Esophagus muscularis mucosa (tissue), 4 donors: Measurements from ENCODE around the gene POLG.

Source experiments
- EP300 ChIP-seq: sonication (generic); formaldehyde crosslinking; IDR thresholded peaks from one replicate; pipeline ENCODE4 v1.6.1; 2017; ENCODE audit warnings: antibody characterized with exemption
- POLR2A ChIP-seq: fragments of 450-650 bp; IDR thresholded peaks from one replicate; pipeline ENCODE4 v1.6.1; 2017; ENCODE audit warnings: antibody characterized with exemption, moderate library complexity, mild to moderate bottlenecking, low read depth
- TF ChIP-seq, protein P1 (sequence below), 3 experiments: fragments of 200-600 bp in 2 of 3; fragments of 450-650 bp in 1 of 3; sonication (generic) in 2 of 3; IDR thresholded peaks; one replicate each; pipeline ENCODE4 v1.5.1; 2017 to 2019; ENCODE audit warnings: antibody characterized with exemption in 3 of 3, mild to moderate bottlenecking in 2 of 3, moderate library complexity in 1 of 3

DNA sequence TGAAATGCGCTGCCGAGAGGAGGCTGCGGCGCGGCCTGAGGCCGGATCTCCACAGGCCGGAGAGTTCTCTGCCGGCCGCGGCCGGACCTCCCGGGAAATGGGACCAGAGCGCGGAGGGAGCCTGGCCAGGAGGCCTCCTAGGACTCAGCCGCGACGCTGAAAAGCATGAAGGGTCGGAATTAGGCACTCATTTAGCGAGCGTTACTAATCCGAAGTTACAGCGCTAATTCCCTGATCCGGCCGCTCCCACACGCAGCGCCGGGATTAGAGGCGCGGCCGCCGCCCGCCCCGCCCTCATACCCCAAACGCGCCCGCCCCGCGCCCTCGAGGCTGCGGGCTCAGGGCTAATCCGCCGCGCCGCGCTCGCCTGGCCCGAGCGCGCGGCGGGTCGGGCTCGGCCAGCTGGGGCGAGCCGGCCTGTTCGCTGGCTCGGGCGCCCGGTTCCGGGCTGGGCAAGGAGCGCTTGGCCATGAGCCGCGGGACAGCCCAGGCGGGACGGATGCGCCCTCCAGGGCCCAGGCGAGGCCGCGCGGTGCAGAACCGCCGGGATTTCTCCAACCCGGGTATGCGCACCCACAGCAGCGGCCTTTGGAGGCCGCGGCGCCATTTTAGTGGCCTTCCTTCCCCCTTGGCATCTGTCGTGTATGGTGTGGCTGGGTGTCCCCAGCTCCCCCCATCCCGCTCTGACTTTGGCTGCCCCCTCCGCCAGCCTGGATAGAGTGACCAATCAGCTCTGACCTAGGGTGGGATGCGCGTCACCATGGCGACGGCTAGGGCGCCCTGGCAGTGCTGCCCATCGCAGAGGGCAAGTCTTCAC, 36.8 kb upstream of the POLG start:
- TF ChIP-seq, protein P1, sequence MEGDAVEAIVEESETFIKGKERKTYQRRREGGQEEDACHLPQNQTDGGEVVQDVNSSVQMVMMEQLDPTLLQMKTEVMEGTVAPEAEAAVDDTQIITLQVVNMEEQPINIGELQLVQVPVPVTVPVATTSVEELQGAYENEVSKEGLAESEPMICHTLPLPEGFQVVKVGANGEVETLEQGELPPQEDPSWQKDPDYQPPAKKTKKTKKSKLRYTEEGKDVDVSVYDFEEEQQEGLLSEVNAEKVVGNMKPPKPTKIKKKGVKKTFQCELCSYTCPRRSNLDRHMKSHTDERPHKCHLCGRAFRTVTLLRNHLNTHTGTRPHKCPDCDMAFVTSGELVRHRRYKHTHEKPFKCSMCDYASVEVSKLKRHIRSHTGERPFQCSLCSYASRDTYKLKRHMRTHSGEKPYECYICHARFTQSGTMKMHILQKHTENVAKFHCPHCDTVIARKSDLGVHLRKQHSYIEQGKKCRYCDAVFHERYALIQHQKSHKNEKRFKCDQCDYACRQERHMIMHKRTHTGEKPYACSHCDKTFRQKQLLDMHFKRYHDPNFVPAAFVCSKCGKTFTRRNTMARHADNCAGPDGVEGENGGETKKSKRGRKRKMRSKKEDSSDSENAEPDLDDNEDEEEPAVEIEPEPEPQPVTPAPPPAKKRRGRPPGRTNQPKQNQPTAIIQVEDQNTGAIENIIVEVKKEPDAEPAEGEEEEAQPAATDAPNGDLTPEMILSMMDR (IDR thresholded peaks at IDR 0.05) = no peak
- TF ChIP-seq POLR2A (no peak), EP300 (no peak)
